SH-SY5Y (cell line): ENCODE results near the gene CENPU.

ENCODE experiments used
- GATA2 ChIP-seq: IDR thresholded peaks from 2 replicates; pipeline ENCODE4 v1.6.1; 2011; ENCODE audit warnings: mild to moderate bottlenecking, low read depth, low read length
- GATA3 ChIP-seq: IDR thresholded peaks from 2 replicates; pipeline ENCODE4 v1.6.1; 2011; ENCODE audit warnings: low read depth, mild to moderate bottlenecking, low read length, moderate library complexity

DNA sequence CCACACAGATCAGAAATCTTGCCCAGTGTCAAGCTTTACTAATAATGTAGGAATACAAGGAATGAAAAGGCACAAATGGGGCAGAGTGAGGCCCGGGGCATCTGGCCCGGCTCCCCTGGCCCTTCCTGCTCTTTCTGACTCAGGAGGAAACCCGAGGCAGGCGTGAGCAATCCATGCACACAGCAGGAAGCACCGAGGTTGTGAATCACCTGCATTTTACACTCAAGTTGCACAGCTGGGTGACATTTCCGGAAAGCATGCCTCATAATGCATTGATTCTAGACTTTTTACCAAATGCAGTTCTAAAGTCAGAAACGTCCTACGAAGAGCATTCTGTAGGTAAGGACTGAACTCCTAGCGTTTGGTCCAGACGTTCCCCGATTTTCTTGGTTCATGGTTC, 45.4 kb downstream of the CENPU start:
- TF ChIP-seq GATA2 (no peak), GATA3 (no peak)
